Measurements from ENCODE around the gene CD47.

- TF ChIP-seq, protein P1, sequence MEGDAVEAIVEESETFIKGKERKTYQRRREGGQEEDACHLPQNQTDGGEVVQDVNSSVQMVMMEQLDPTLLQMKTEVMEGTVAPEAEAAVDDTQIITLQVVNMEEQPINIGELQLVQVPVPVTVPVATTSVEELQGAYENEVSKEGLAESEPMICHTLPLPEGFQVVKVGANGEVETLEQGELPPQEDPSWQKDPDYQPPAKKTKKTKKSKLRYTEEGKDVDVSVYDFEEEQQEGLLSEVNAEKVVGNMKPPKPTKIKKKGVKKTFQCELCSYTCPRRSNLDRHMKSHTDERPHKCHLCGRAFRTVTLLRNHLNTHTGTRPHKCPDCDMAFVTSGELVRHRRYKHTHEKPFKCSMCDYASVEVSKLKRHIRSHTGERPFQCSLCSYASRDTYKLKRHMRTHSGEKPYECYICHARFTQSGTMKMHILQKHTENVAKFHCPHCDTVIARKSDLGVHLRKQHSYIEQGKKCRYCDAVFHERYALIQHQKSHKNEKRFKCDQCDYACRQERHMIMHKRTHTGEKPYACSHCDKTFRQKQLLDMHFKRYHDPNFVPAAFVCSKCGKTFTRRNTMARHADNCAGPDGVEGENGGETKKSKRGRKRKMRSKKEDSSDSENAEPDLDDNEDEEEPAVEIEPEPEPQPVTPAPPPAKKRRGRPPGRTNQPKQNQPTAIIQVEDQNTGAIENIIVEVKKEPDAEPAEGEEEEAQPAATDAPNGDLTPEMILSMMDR (conservative IDR thresholded peaks at IDR 0.05; ENCODE audit: low read length), result peak; percentile 38; the same call in 1 of the 2 replicates
- no peak for TF ChIP-seq EZH2phosphoT487 (IDR thresholded peaks at IDR 0.05; ENCODE audit: borderline replicate concordance)
Observed at GRCh38 chr3:108091498-108092250, 843 bp upstream of the CD47 start.

Measured in Loucy (cell line).